T47D (cell line): ENCODE data around the gene ORAI1.
"Not testable (repeated sequence)": the region's sequence is repeated elsewhere in the genome, so short reads cannot be mapped to it uniquely, and the experiment has no call there.

Experiments used
- DNase-seq, 2 experiments: peaks; one replicate each; pipeline versions ENCODE4 v3.0.0 to v3.0.0-alpha.2; 2011 to 2012; ENCODE audit warnings: low read depth in 1 of 2, low spot score in 1 of 2
- JUND ChIP-seq: IDR thresholded peaks from 2 replicates; pipeline ENCODE4 v1.6.1; 2012; ENCODE audit warnings: low read depth
- in situ Hi-C: cut with HindIII; loops from 2 replicates; pipeline ENCODE4 v1.10.0; 2016; ENCODE audit warnings: low sequenced_read_pairs, low pct_unique_long_range_greater_than_20kb

The ORAI1 gene

GRCh38 chr12:121668750-121669520, 42.6 kb downstream of the ORAI1 start:
- TF ChIP-seq JUND, result no peak
- peak in 1 of 2 experiments; percentile 36 for DNase-seq
- in situ Hi-C loops, result no loop called here

GRCh38 chr12:121669521-121669900, 43.2 kb downstream of the ORAI1 start, which contains the start of gene MORN3:
TSS of gene MORN3 (minus strand) at chr12:121669654. CDS start at chr12:121669483, 171 bp downstream.
- TF ChIP-seq JUND, result no peak
- in situ Hi-C loops, result no loop called here
- DNase-seq, result peak in 1 of 2 experiments; percentile 54

- no peak for TF ChIP-seq JUND
- in situ Hi-C loops, result no loop called here
- peak; percentile 46 to 81 for DNase-seq
These were observed 46.7 kb downstream of the ORAI1 start for GRCh38 chr12:121673013-121673511.

- no peak for DNase-seq
- in situ Hi-C loops, result no loop called here
- no peak for TF ChIP-seq JUND
These were observed 49.9 kb downstream of the ORAI1 start for GRCh38 chr12:121676190-121676589.

GRCh38 chr12:121678305-121678704, 52.0 kb downstream of the ORAI1 start:
- in situ Hi-C loops, result no loop called here

GRCh38 chr12:121678716-121679300, 52.5 kb downstream of the ORAI1 start:
- no peak for DNase-seq
- no peak for TF ChIP-seq JUND
- in situ Hi-C loops, result no loop called here

More at GRCh38 chr12:121678305-121678704, 52.0 kb downstream of the ORAI1 start:
- no peak for TF ChIP-seq JUND
- DNase-seq, result no peak

GRCh38 chr12:121679661-121680197, 53.4 kb downstream of the ORAI1 start:
- DNase-seq, in situ Hi-C loops: not testable (repeated sequence)

GRCh38 chr12:121688966-121689365, 62.6 kb downstream of the ORAI1 start:
- no peak for TF ChIP-seq JUND

GRCh38 chr12:121689430-121689829, 63.1 kb downstream of the ORAI1 start:
- in situ Hi-C loops, result no loop called here
- no peak for DNase-seq
- no peak for TF ChIP-seq JUND

More at GRCh38 chr12:121688966-121689365, 62.6 kb downstream of the ORAI1 start:
- in situ Hi-C loops, result no loop called here
- DNase-seq, result no peak
